Measurements from ENCODE around the gene SLC25A25.
A peak's percentile ranks its signal among the peaks of the same experiment; 100 is the strongest.

DNA sequence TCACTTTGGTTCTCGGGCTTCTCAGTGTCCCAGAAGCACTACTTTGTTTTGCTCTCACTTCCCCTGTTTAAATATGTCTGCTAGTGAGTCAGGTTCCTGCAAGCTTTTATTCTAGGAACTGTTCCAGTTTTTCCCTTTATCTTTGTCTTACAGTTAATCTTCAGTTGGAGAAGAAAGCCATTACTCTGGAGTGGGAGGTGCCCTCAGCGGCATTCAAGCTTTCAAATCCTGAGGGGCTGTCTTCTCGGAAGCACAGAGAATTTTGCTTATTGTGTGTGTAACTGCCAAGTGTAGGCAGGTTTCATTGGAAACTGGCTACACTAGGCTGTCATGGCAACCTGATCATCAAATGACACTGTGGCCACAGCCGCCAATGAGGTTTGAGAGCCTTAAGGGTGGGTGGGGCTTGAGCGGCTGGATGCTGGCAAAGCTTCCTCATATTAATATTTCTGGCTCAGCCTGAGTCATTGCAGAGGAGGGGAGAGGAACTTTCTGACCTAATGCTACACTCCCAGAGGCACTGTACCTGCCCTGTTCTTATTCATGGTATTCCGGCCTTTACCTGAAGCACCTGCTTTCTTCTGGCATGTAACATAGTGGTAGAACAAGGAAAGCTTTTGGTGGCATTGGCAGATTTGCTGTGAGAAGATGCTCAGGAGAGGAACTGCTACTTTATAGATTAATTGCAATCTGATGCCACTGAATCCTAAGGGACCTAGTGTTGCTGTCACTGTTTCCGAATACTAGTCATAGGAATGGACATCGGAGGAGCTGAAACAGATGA, 26.3 kb downstream of the SLC25A25 start:
- TF ChIP-seq POLR2A (IDR thresholded peaks at IDR 0.05) = peak in 1 of 2 donors; percentile 45
- TF ChIP-seq, protein P1, sequence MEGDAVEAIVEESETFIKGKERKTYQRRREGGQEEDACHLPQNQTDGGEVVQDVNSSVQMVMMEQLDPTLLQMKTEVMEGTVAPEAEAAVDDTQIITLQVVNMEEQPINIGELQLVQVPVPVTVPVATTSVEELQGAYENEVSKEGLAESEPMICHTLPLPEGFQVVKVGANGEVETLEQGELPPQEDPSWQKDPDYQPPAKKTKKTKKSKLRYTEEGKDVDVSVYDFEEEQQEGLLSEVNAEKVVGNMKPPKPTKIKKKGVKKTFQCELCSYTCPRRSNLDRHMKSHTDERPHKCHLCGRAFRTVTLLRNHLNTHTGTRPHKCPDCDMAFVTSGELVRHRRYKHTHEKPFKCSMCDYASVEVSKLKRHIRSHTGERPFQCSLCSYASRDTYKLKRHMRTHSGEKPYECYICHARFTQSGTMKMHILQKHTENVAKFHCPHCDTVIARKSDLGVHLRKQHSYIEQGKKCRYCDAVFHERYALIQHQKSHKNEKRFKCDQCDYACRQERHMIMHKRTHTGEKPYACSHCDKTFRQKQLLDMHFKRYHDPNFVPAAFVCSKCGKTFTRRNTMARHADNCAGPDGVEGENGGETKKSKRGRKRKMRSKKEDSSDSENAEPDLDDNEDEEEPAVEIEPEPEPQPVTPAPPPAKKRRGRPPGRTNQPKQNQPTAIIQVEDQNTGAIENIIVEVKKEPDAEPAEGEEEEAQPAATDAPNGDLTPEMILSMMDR (IDR thresholded peaks at IDR 0.05) = no peak
